ENCODE data around the gene LACTB.

The LACTB gene

DNA sequence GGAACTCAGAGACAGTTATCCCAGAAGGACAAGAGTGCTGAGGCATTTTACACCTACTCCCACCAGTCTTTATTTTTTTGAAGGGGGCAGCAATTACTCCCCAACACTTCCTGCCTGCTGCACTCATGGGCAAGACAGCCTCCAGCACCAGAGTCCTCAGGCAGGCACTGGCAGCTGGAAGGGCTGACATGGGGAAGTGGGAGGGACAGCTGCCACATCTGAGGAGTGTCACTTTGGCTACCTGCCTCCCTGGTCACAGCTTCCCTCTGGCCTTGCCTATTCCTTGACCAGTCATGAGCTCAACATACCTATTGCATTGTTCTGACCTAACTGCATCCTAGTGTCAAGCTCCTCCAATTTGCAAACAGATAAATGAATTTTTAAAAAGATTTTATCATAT lies 10.2 kb upstream of the LACTB start:
- TF ChIP-seq FOXP2 (optimal IDR thresholded peaks at IDR 0.05; ENCODE audit: borderline replicate concordance, extremely low read depth, extremely low read length, insufficient read depth): no peak
- no peak for TF ChIP-seq SIN3A (IDR thresholded peaks at IDR 0.05; ENCODE audit: borderline replicate concordance, insufficient read depth, low read length)
- no peak for TF ChIP-seq TAF1 (IDR thresholded peaks at IDR 0.05; ENCODE audit: borderline replicate concordance, insufficient read depth, low read length)
- TF ChIP-seq, protein P1, sequence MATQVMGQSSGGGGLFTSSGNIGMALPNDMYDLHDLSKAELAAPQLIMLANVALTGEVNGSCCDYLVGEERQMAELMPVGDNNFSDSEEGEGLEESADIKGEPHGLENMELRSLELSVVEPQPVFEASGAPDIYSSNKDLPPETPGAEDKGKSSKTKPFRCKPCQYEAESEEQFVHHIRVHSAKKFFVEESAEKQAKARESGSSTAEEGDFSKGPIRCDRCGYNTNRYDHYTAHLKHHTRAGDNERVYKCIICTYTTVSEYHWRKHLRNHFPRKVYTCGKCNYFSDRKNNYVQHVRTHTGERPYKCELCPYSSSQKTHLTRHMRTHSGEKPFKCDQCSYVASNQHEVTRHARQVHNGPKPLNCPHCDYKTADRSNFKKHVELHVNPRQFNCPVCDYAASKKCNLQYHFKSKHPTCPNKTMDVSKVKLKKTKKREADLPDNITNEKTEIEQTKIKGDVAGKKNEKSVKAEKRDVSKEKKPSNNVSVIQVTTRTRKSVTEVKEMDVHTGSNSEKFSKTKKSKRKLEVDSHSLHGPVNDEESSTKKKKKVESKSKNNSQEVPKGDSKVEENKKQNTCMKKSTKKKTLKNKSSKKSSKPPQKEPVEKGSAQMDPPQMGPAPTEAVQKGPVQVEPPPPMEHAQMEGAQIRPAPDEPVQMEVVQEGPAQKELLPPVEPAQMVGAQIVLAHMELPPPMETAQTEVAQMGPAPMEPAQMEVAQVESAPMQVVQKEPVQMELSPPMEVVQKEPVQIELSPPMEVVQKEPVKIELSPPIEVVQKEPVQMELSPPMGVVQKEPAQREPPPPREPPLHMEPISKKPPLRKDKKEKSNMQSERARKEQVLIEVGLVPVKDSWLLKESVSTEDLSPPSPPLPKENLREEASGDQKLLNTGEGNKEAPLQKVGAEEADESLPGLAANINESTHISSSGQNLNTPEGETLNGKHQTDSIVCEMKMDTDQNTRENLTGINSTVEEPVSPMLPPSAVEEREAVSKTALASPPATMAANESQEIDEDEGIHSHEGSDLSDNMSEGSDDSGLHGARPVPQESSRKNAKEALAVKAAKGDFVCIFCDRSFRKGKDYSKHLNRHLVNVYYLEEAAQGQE (IDR thresholded peaks at IDR 0.05; ENCODE audit: insufficient read depth in 1 of 2, low read depth in 2 of 2, low read length in 2 of 2): no peak
- no peak for TF ChIP-seq POLR2AphosphoS5 (IDR thresholded peaks at IDR 0.05; ENCODE audit: low read depth, low read length)

DNA sequence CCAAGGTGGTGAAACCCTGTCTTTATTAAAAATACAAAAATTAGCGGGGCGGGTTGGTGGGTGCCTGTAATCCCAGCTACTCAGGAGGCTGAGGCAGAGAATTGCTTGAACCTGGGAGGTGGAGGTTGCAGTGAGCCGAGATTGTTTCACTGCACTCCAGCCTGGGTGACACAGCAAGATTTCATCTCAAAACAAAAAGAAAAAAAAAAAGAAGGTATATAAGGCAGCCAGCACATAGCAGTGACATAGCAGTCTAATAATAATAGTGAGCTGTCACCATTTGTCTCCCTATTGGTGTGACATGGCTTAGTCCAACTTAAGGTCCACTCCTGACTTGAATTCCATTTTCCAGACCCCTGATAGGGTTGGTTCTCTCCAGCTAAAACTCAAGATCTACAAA lies 8.8 kb upstream of the LACTB start:
- TF ChIP-seq TAF1 (IDR thresholded peaks at IDR 0.05; ENCODE audit: borderline replicate concordance, insufficient read depth, low read length) (no peak), FOXP2 (optimal IDR thresholded peaks at IDR 0.05; ENCODE audit: borderline replicate concordance, extremely low read depth, extremely low read length, insufficient read depth) (no peak), SIN3A (IDR thresholded peaks at IDR 0.05; ENCODE audit: borderline replicate concordance, insufficient read depth, low read length) (no peak), POLR2AphosphoS5 (IDR thresholded peaks at IDR 0.05; ENCODE audit: low read depth, low read length) (no peak)
- TF ChIP-seq, protein P1 (IDR thresholded peaks at IDR 0.05; ENCODE audit: insufficient read depth in 1 of 2, low read depth in 2 of 2, low read length in 2 of 2): no peak

DNA sequence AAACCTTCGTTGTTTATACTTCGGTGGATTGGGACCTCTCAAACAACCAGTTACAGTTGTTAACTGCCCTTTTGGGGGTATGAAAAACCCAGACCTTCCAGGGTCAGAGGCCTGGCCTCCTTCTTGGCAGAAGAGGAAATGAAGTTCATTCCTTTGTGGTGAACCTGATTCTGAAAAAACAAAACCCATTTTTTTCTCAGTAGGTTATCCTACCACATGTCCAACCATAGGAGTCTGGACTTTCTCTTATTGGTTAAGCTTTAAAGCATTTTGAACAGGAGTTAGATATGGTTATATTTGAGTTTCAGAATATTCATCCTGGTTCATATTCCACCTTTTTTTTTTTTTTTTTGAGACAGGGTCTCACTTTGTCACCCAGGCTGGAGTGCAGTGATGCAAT lies 7.2 kb upstream of the LACTB start:
- TF ChIP-seq FOXP2 (optimal IDR thresholded peaks at IDR 0.05; ENCODE audit: borderline replicate concordance, extremely low read depth, extremely low read length, insufficient read depth) (no peak), TAF1 (IDR thresholded peaks at IDR 0.05; ENCODE audit: borderline replicate concordance, insufficient read depth, low read length) (no peak), POLR2AphosphoS5 (IDR thresholded peaks at IDR 0.05; ENCODE audit: low read depth, low read length) (no peak), SIN3A (IDR thresholded peaks at IDR 0.05; ENCODE audit: borderline replicate concordance, insufficient read depth, low read length) (no peak)
- TF ChIP-seq, protein P1 (IDR thresholded peaks at IDR 0.05; ENCODE audit: insufficient read depth in 1 of 2, low read depth in 2 of 2, low read length in 2 of 2): no peak

DNA sequence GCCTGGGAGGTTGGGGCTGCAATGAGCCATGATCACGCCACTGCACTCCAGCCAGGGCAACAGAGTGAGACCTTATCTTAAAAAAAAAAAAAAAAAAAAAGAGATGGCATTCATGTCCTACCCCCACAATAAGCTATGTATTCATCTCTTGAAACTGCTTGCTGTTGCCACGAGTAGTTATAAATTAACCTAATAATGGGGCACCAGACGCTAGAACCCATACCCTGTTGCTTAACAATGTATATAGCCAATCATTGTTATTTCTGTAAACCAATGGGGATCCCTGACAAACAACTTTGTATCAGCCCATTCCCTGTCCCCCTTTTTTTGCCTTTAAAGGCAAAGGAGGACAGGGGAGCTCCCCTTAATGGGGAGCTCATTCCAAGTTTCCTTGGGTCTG lies 2.8 kb upstream of the LACTB start:
- TF ChIP-seq, protein P1 (IDR thresholded peaks at IDR 0.05; ENCODE audit: insufficient read depth in 1 of 2, low read depth in 2 of 2, low read length in 2 of 2): no peak
- TF ChIP-seq POLR2AphosphoS5 (IDR thresholded peaks at IDR 0.05; ENCODE audit: low read depth, low read length) (no peak), FOXP2 (optimal IDR thresholded peaks at IDR 0.05; ENCODE audit: borderline replicate concordance, extremely low read depth, extremely low read length, insufficient read depth) (no peak), TAF1 (IDR thresholded peaks at IDR 0.05; ENCODE audit: borderline replicate concordance, insufficient read depth, low read length) (no peak)
